ENCODE measurements around the gene ZSCAN18. TPM values are rescaled to one million over a fixed set of nuclear protein-coding genes. Genes with fewer than 3 reads are reported as not detected.

The ZSCAN18 gene
- total and polyA plus RNA-seq, 2 of the 13 experiments (the other 11 are each of a cell fraction or from before 2014, with no cell fraction given): not detected

GRCh38 chr19:58045411-58046050 lies 52.5 kb downstream of the ZSCAN18 start (continued):
- TF ChIP-seq ZBTB49 (CRISPR knock-in tag; IDR thresholded peaks at IDR 0.05; ENCODE audit: borderline replicate concordance): no peak
- TF ChIP-seq, protein P1, sequence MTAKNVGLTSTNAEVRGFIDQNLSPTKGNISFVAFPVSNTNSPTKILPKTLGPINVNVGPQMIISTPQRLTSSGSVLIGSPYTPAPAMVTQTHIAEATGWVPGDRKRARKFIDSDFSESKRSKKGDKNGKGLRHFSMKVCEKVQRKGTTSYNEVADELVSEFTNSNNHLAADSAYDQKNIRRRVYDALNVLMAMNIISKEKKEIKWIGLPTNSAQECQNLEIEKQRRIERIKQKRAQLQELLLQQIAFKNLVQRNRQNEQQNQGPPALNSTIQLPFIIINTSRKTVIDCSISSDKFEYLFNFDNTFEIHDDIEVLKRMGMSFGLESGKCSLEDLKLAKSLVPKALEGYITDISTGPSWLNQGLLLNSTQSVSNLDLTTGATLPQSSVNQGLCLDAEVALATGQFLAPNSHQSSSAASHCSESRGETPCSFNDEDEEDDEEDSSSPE (CRISPR knock-in tag; IDR thresholded peaks at IDR 0.05): no peak
- no peak for TF ChIP-seq HOXA9 (CRISPR knock-in tag; IDR thresholded peaks at IDR 0.05; ENCODE audit: borderline replicate concordance)
- TF ChIP-seq ZNF263 (CRISPR knock-in tag; IDR thresholded peaks at IDR 0.05): no peak

DNA sequence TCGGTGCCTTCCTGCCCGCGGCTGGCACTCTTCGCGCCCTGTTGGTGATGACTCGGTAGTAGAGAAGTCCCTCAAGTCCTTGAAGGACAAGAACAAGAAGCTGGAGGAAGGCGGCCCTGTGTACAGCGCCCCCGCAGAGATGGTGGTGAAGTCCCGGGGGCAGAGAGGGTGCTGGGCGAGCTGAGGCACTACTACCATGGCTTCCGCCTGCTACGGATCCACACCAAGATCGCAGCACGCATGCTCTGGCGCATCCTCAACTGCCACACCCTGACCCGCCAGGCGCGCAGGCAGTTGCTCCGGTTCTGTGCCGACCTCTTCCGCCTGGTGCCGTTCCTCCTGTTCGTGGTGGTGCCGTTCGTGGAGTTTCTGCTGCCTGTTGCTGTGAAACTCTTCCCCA lies 53.1 kb downstream of the ZSCAN18 start:
- no peak for ATAC-seq
- Histone ChIP-seq H3K79me2 (ENCODE audit: insufficient read depth, low read length) (no peaks in the 10 kb centered on the region), H3K9me3 (ENCODE audit: low read length) (peaks cover 63% of the 10 kb centered on the region), H3K4me3 (replicated peaks in 1 of 3; ENCODE audit: insufficient read depth in 1 of 3, low read depth in 2 of 3, low read length in 3 of 3) (no peak overlapping the region), H4K20me1 (ENCODE audit: insufficient read depth, low read length) (no peaks in the 10 kb centered on the region), H2AFZ (ENCODE audit: low read length) (no peak overlapping the region), H3K9ac (ENCODE audit: insufficient read depth, low read depth, low read length) (no peak overlapping the region), H3K4me1 (ENCODE audit: insufficient read depth, low read length) (no peaks in the 10 kb centered on the region), H3K27me3 (ENCODE audit: control insufficient read depth in 1 of 2, insufficient read depth in 2 of 2, low read length in 2 of 2) (no peaks in the 10 kb centered on the region; a peak in 1 of 5 replicates), H3K36me3 (replicated peaks in 1 of 2; ENCODE audit: control insufficient read depth in 1 of 2, insufficient read depth in 2 of 2, low read length in 2 of 2) (no peaks in the 10 kb centered on the region), H3K4me2 (ENCODE audit: low read depth, low read length) (no peak overlapping the region), H3K27ac (ENCODE audit: extremely low read length, insufficient read depth, low read length) (no peak overlapping the region)
- WGBS (ENCODE audit: low lambda C conversion rate): 81% methylated on average over 16 of the region's 26 CpGs
- ChIA-PET POLR2A (no interaction called here), CTCF (ENCODE audit: low intra/inter-chr PET ratio, low total read pairs) (no interaction called here)
- BruUV-seq (replicated peaks): no TSS peak
- in situ Hi-C loops (cut with HindIII; ENCODE audit: extremely low pct_ligation_motif_present, low pct_unique_long_range_greater_than_20kb): no loop called here
- TF ChIP-seq ZBTB25 (CRISPR knock-in tag; IDR thresholded peaks at IDR 0.05): no peak
- no peak for TF ChIP-seq HMGA1 (CRISPR knock-in tag; conservative IDR thresholded peaks at IDR 0.05)
- TF ChIP-seq ZNF225 (CRISPR knock-in tag; IDR thresholded peaks at IDR 0.05): no peak
- no peak for FAIRE-seq
- intact Hi-C loops (cut with micrococcal nuclease; ENCODE audit: unreplicated experiment): no loop called here
- DNase-seq (ENCODE audit: low spot score): no peak
